HCT116 (cell line): ENCODE measurements around the gene HDAC10. TPM values are rescaled to one million over a fixed set of nuclear protein-coding genes. Genes with fewer than 3 reads are reported as not detected.

ENCODE experiments used
- ATAC-seq: fragments of 200-7000 bp; cut with Tn5 transposase; 2 replicates; pipeline ENCODE4 v1.9.1; 2020; ENCODE audit warnings: mild to moderate bottlenecking, moderate library complexity
- BruUV-seq: library from RNA; stranded (reverse); fragments of 400-500 nt; replicated peaks from 2 replicates; lab custom pipeline; 2021; lab: Mats Ljungman, UMichigan
- CTCF ChIA-PET: fragments of 300-600 bp; sonication (Branson Sonifier 250); formaldehyde crosslinking; loops from one replicate; lab custom pipeline; 2021; ENCODE audit warnings: antibody characterized with exemption; lab: Charles Lee
- POLR2A ChIA-PET: fragments of 300-600, 350-600 bp; sonication (Branson Sonifier 250); formaldehyde crosslinking; loops from one replicate; lab custom pipeline; 2021; ENCODE audit warnings: antibody characterized with exemption; lab: Charles Lee
- RAD21 ChIA-PET, 2 experiments: fragments of 300-600 bp; sonication (Branson Sonifier 250); formaldehyde crosslinking; loops; one replicate each; lab custom pipeline; 2023; ENCODE audit warnings: low total read pairs in 2 of 2; ENCODE audit not compliant: uncharacterized antibody in 2 of 2, unreplicated experiment in 2 of 2, low non-redundant PET in 1 of 2; lab: Charles Lee
- DNase-seq: peaks from one replicate; pipeline ENCODE4 v3.0.0-alpha.2; 2010; ENCODE audit warnings: low read depth, low spot score
- H2AFZ ChIP-seq: fragments of 200-600 bp; shearing (Covaris generic), sonication (generic); 2 replicates; pipeline ENCODE4 v1.6.1; 2017; ENCODE audit warnings: low read depth, mixed run types, mixed read lengths, antibody characterized with exemption, low read length; ENCODE audit not compliant: poor library complexity, severe bottlenecking
- H3K27ac ChIP-seq: 2 replicates; pipeline ENCODE4 v1.5.1; 2012; ENCODE audit warnings: low read depth, low read length
- H3K27me3 ChIP-seq: fragments of 200-600 bp; sonication (generic); 2 replicates; pipeline ENCODE4 v1.6.1; 2016; ENCODE audit warnings: mixed run types, low read length, mixed read lengths; ENCODE audit not compliant: insufficient read depth
- H3K36me3 ChIP-seq, 2 experiments: fragments of 200-500 bp in 1 of 2; fragments of 200-600 bp in 1 of 2; sonication (Bioruptor generic) in 1 of 2; sonication (generic) in 1 of 2; 2 replicates each; pipeline versions ENCODE4 v1.5.1 to v1.6.1; 2014 to 2016; ENCODE audit warnings: low read length in 2 of 2, inconsistent platforms in 1 of 2, mixed read lengths in 1 of 2, mixed run types in 1 of 2; ENCODE audit not compliant: insufficient read depth in 2 of 2, control insufficient read depth in 1 of 2
- H3K4me1 ChIP-seq, 2 experiments: fragments of 200-600 bp in 1 of 2; sonication (generic) in 1 of 2; 2 replicates each; pipeline versions ENCODE4 v1.5.1 to v1.6.1; 2012 to 2017; ENCODE audit warnings: low read length in 2 of 2, inconsistent platforms in 1 of 2, mild to moderate bottlenecking in 1 of 2, mixed read lengths in 1 of 2, mixed run types in 1 of 2, moderate library complexity in 1 of 2; ENCODE audit not compliant: insufficient read depth in 2 of 2, control insufficient read depth in 1 of 2
- H3K4me2 ChIP-seq: fragments of 200-600 bp; sonication (generic); 2 replicates; pipeline ENCODE4 v1.6.1; 2017; ENCODE audit warnings: mixed run types, low read length, mixed read lengths
- H3K4me3 ChIP-seq, 2 experiments: fragments of 200-600 bp in 1 of 2; sonication (generic) in 1 of 2; replicated peaks in 1 of 2; 2 replicates each; pipeline ENCODE4 v1.5.1; 2011 to 2016; ENCODE audit warnings: low read length in 2 of 2, control low read depth in 1 of 2, low read depth in 1 of 2, mild to moderate bottlenecking in 1 of 2, mixed read lengths in 1 of 2, mixed run types in 1 of 2
- H3K79me2 ChIP-seq: fragments of 200-600 bp; sonication (generic); 2 replicates; pipeline ENCODE4 v1.6.1; 2017; ENCODE audit warnings: mild to moderate bottlenecking, mixed run types, low read length, moderate library complexity, mixed read lengths; ENCODE audit not compliant: insufficient read depth
- H3K9ac ChIP-seq: fragments of 200-600 bp; sonication (generic); 2 replicates; pipeline ENCODE4 v1.6.1; 2016; ENCODE audit warnings: low read length, mixed read lengths
- H3K9me2 ChIP-seq: fragments of 200-600 bp; sonication (generic), shearing (Covaris generic); 2 replicates; pipeline ENCODE4 v1.6.1; 2017; ENCODE audit warnings: mixed run types, mild to moderate bottlenecking, moderate library complexity; ENCODE audit not compliant: insufficient read depth
- H3K9me3 ChIP-seq, 2 experiments: fragments of 200-500 bp in 1 of 2; fragments of 200-600 bp in 1 of 2; sonication (Bioruptor generic) in 1 of 2; sonication (generic) in 1 of 2; 2 replicates each; pipeline ENCODE4 v1.6.1; 2014 to 2017; ENCODE audit warnings: low read length in 2 of 2, mixed read lengths in 2 of 2, inconsistent platforms in 1 of 2, low read depth in 1 of 2, mild to moderate bottlenecking in 1 of 2, mixed run types in 1 of 2, moderate library complexity in 1 of 2; ENCODE audit not compliant: control insufficient read depth in 1 of 2, insufficient read depth in 1 of 2
- H4K20me1 ChIP-seq: fragments of 200-600 bp; sonication (generic), shearing (Covaris generic); 2 replicates; pipeline ENCODE4 v1.6.1; 2017; ENCODE audit warnings: mixed run types, mild to moderate bottlenecking, moderate library complexity; ENCODE audit not compliant: insufficient read depth
- EGR1 ChIP-seq: IDR thresholded peaks from 2 replicates; pipeline ENCODE4 v1.6.1; 2012; ENCODE audit warnings: low read depth
- intact Hi-C: fragments of 100-400 bp; cut with micrococcal nuclease; formaldehyde crosslinking; loops from 2 replicates; pipeline ENCODE4 v1.10.0; 2022
- total RNA-seq: library from RNA; stranded (reverse); gene quantifications from one replicate; pipeline ENCODE4 v1.2.1, GENCODE V29; 2021; ENCODE audit not compliant: unreplicated experiment
- TF ChIP-seq, protein P1 (sequence below): IDR thresholded peaks from 2 replicates; pipeline ENCODE4 v1.6.1; 2012; ENCODE audit warnings: low read depth

Gene HDAC10
- total RNA-seq, 1 experiment from 2014 or later, result 67.5 TPM

DNA sequence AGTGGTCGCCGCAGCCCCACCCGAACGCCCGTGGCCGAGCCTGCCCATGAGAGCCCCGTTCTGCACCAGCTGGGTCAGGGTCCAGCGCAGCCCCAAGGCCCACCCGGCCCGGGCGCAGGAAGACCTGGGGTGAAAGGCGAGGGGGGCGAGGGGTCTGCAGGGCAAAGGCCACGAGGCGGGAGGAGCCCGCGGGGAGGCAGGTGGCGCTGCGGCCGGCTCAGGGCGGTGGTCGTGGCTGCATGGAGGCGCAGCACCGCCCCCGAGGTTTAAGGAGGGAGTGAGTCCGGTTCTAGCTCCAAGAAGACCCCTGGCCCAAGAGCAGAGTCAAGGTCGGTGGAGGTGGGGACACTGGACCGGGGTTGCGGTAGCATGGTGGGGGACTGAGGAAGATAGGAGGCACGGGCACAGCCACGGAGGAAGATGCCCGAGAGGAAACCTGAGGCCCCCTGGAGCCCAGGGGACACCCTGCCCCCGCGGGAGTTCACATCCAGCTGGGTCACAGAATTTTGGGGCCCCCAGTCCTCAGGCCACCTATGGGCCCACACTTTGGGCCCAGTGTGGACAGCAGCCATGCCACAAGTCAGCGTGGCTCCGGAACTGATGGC, 514 bp upstream of the HDAC10 start:
- Histone ChIP-seq H3K36me3 (peaks cover 0 to 11% of the 10 kb centered on the region in 2 experiments; a peak in 2 of 4 replicates), H3K4me2 (peak overlapping the region; percentile 98), H3K4me1 (peaks cover 12 to 51% of the 10 kb centered on the region in 2 experiments; a peak in 3 of 4 replicates), H3K4me3 (peak overlapping the region; percentile 15 to 93; a peak in 3 of 4 replicates), H4K20me1 (no peaks in the 10 kb centered on the region)
- ATAC-seq (peak; percentile 4), DNase-seq (no peak)
- POLR2A ChIA-PET, result interaction anchor here (0.6 to 1.7 kb wide), 6 partner anchors 9 to 90 kb away, joined by 3 to 7 read pairs (median 4); partner anchors contain the start of gene MAPK12
- CTCF ChIA-PET, result interaction anchor here (0.9 to 3.0 kb wide), 8 partner anchors 11 to 369 kb away, joined by 3 to 17 read pairs (median 5); partner anchors contain the start of genes LMF2, NCAPH2 and SCO2
- TF ChIP-seq, protein P1, sequence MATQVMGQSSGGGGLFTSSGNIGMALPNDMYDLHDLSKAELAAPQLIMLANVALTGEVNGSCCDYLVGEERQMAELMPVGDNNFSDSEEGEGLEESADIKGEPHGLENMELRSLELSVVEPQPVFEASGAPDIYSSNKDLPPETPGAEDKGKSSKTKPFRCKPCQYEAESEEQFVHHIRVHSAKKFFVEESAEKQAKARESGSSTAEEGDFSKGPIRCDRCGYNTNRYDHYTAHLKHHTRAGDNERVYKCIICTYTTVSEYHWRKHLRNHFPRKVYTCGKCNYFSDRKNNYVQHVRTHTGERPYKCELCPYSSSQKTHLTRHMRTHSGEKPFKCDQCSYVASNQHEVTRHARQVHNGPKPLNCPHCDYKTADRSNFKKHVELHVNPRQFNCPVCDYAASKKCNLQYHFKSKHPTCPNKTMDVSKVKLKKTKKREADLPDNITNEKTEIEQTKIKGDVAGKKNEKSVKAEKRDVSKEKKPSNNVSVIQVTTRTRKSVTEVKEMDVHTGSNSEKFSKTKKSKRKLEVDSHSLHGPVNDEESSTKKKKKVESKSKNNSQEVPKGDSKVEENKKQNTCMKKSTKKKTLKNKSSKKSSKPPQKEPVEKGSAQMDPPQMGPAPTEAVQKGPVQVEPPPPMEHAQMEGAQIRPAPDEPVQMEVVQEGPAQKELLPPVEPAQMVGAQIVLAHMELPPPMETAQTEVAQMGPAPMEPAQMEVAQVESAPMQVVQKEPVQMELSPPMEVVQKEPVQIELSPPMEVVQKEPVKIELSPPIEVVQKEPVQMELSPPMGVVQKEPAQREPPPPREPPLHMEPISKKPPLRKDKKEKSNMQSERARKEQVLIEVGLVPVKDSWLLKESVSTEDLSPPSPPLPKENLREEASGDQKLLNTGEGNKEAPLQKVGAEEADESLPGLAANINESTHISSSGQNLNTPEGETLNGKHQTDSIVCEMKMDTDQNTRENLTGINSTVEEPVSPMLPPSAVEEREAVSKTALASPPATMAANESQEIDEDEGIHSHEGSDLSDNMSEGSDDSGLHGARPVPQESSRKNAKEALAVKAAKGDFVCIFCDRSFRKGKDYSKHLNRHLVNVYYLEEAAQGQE, result no peak
- TF ChIP-seq, all 23 proteins: peak for 0
- intact Hi-C loops, result loop anchor here (1.0 to 5.0 kb wide), 3 partner anchors 91 to 246 kb away; no protein-coding TSS in a partner anchor
- peaks cover 33% of the 10 kb centered on the region for H3K79me2 ChIP-seq
- RAD21 ChIA-PET, result interaction anchor here (0.7 to 1.3 kb wide), 3 partner anchors 8 to 115 kb away, joined by 3 to 5 read pairs (median 3); no protein-coding TSS in a partner anchor
- H3K9me3 ChIP-seq, result no peaks in the 10 kb centered on the region
- no peaks in the 10 kb centered on the region for H3K9me2 ChIP-seq
- H3K27me3 ChIP-seq, result no peaks in the 10 kb centered on the region
- peak overlapping the region; percentile 99 for H3K27ac ChIP-seq
- BruUV-seq, result no TSS peak
- H2AFZ ChIP-seq, result no peak overlapping the region
- peak overlapping the region; percentile 96 for H3K9ac ChIP-seq

DNA sequence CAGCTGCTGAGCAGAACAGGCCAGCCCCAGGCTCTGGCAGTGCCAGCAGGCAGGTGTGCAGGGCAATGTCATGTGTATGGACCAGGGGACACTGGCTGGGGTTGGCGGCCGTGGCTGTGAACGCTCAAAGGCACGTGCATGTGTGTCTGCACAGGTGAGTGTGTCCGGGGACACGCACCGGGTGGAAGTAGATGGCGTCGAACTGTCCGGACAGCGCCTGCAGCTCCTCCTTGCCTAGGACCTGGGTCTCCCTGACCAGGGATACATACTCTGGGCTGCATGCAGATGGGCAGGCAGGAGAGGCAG, 863 bp downstream of the HDAC10 start:
- Histone ChIP-seq H3K4me3 (peak overlapping the region; percentile 70 to 93), H3K79me2 (peaks cover 45% of the 10 kb centered on the region), H3K27me3 (no peaks in the 10 kb centered on the region), H3K27ac (peak overlapping the region; percentile 99), H3K9ac (peak overlapping the region; percentile 96), H3K4me2 (peak overlapping the region; percentile 98), H3K9me3 (no peaks in the 10 kb centered on the region), H3K4me1 (peaks cover 18 to 63% of the 10 kb centered on the region in 2 experiments; a peak in 3 of 4 replicates), H2AFZ (no peak overlapping the region), H3K36me3 (peaks cover 0 to 17% of the 10 kb centered on the region in 2 experiments; a peak in 1 of 4 replicates), H3K9me2 (no peaks in the 10 kb centered on the region), H4K20me1 (no peaks in the 10 kb centered on the region)
- TF ChIP-seq EGR1, result no peak
- POLR2A ChIA-PET, result interaction anchor here (1.6 kb wide), 2 partner anchors 22 to 91 kb away, joined by 3 to 7 read pairs; no protein-coding TSS in a partner anchor
- no TSS peak for BruUV-seq
- DNase-seq (no peak), ATAC-seq (no peak)
- RAD21 ChIA-PET, result interaction anchor here in 1 of 2 experiments (0.7 kb wide), 1 partner anchor 30 kb away, joined by 3 read pairs; no protein-coding TSS in a partner anchor
- intact Hi-C loops, result loop anchor here (5.0 kb wide), 1 partner anchor 247 kb away; no protein-coding TSS in a partner anchor
- CTCF ChIA-PET, result interaction anchor here (1.2 to 3.0 kb wide), 4 partner anchors 13 to 150 kb away, joined by 3 to 17 read pairs (median 6); no protein-coding TSS in a partner anchor
